Osteoblast (primary cell): ENCODE measurements around the gene ATP5F1D. TPM values are rescaled to one million over a fixed set of nuclear protein-coding genes. Genes with fewer than 3 reads are reported as not detected.
A peak's percentile ranks its signal among the peaks of the same experiment; 100 is the strongest.

Experiments
- DNase-seq: peaks from one replicate; pipeline ENCODE4 v3.0.0; 2011; ENCODE audit warnings: low spot score, mixed read lengths; ENCODE audit not compliant: insufficient read length; ENCODE audit errors: missing footprints
- H2AFZ ChIP-seq: 2 replicates; pipeline ENCODE4 v1.6.0; 2011; ENCODE audit warnings: mild to moderate bottlenecking, low read length
- H3K27ac ChIP-seq: 2 replicates; pipeline ENCODE4 v1.5.1; 2011; ENCODE audit warnings: mild to moderate bottlenecking, low read depth, low read length, moderate library complexity
- H3K27me3 ChIP-seq: 2 replicates; pipeline ENCODE4 v1.6.0; 2012; ENCODE audit warnings: mild to moderate bottlenecking, control low read depth, inconsistent platforms, low read length, moderate library complexity; ENCODE audit not compliant: insufficient read depth
- H3K36me3 ChIP-seq: 2 replicates; pipeline ENCODE4 v1.5.1; 2011; ENCODE audit warnings: mild to moderate bottlenecking, low read length, control low read depth, moderate library complexity; ENCODE audit not compliant: insufficient read depth
- H3K4me1 ChIP-seq: 2 replicates; pipeline ENCODE4 v1.5.1; 2011; ENCODE audit warnings: mild to moderate bottlenecking, low read length, control low read depth, moderate library complexity; ENCODE audit not compliant: insufficient read depth
- H3K4me2 ChIP-seq: 2 replicates; pipeline ENCODE4 v1.6.0; 2011; ENCODE audit warnings: mild to moderate bottlenecking, low read length; ENCODE audit not compliant: insufficient read depth
- H3K4me3 ChIP-seq: fragments of 200-600 bp; sonication (generic); 3 replicates; pipeline ENCODE4 v1.5.1; 2012; ENCODE audit warnings: mild to moderate bottlenecking, low read length, inconsistent platforms; ENCODE audit not compliant: insufficient read depth
- H3K79me2 ChIP-seq: 2 replicates; pipeline ENCODE4 v1.6.0; 2012; ENCODE audit warnings: mild to moderate bottlenecking, low read length, control low read depth, inconsistent platforms; ENCODE audit not compliant: insufficient read depth
- H3K9me3 ChIP-seq: 2 replicates; pipeline ENCODE4 v1.5.1; 2011; ENCODE audit warnings: low read depth, low read length, control low read depth
- H4K20me1 ChIP-seq: 2 replicates; pipeline ENCODE4 v1.6.0; 2012; ENCODE audit warnings: mild to moderate bottlenecking, low read length, control low read depth; ENCODE audit not compliant: insufficient read depth
- total RNA-seq: library from RNA; depleted of rRNA; stranded (reverse); fragments of >200 nt; gene quantifications from 2 replicates; pipeline ENCODE4 v1.2.3, GENCODE V29; 2012
- TF ChIP-seq, protein P1 (sequence below): IDR thresholded peaks from 2 replicates; pipeline ENCODE4 v1.5.1; 2011; ENCODE audit warnings: mild to moderate bottlenecking, low read depth, low read length, moderate library complexity; ENCODE audit errors: extremely low read depth

The ATP5F1D gene
- total RNA-seq, 1 donor = 13.8 TPM

DNA sequence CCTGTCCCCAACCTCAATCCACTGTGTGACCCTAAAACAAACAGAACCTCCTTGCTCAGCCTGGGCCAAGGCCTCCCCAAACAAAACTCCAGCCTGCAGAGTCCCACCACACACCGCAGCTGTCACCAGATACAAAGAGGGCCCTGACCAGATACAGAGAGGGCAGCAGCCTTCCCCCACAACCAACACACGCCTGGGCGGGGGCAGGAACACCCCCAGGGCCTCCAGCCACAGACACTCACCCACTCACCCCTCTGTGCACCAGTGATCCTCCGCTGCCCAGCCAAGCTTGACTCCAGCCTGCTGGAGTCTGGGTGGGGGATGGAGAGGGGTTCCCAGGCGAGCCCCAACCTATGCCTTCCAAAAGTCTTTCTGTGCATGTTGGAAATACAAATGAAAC, 21.6 kb downstream of the ATP5F1D start:
- no peak for DNase-seq
- Histone ChIP-seq H4K20me1 (peaks cover 11% of the 10 kb centered on the region), H2AFZ (no peak overlapping the region), H3K4me2 (no peak overlapping the region), H3K27ac (peak overlapping the region; percentile 93), H3K27me3 (no peaks in the 10 kb centered on the region), H3K36me3 (peaks cover 2% of the 10 kb centered on the region), H3K79me2 (peaks cover 11% of the 10 kb centered on the region), H3K4me1 (peaks cover 54% of the 10 kb centered on the region), H3K4me3 (no peak overlapping the region), H3K9me3 (no peaks in the 10 kb centered on the region)
- TF ChIP-seq, protein P1, sequence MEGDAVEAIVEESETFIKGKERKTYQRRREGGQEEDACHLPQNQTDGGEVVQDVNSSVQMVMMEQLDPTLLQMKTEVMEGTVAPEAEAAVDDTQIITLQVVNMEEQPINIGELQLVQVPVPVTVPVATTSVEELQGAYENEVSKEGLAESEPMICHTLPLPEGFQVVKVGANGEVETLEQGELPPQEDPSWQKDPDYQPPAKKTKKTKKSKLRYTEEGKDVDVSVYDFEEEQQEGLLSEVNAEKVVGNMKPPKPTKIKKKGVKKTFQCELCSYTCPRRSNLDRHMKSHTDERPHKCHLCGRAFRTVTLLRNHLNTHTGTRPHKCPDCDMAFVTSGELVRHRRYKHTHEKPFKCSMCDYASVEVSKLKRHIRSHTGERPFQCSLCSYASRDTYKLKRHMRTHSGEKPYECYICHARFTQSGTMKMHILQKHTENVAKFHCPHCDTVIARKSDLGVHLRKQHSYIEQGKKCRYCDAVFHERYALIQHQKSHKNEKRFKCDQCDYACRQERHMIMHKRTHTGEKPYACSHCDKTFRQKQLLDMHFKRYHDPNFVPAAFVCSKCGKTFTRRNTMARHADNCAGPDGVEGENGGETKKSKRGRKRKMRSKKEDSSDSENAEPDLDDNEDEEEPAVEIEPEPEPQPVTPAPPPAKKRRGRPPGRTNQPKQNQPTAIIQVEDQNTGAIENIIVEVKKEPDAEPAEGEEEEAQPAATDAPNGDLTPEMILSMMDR = no peak

DNA sequence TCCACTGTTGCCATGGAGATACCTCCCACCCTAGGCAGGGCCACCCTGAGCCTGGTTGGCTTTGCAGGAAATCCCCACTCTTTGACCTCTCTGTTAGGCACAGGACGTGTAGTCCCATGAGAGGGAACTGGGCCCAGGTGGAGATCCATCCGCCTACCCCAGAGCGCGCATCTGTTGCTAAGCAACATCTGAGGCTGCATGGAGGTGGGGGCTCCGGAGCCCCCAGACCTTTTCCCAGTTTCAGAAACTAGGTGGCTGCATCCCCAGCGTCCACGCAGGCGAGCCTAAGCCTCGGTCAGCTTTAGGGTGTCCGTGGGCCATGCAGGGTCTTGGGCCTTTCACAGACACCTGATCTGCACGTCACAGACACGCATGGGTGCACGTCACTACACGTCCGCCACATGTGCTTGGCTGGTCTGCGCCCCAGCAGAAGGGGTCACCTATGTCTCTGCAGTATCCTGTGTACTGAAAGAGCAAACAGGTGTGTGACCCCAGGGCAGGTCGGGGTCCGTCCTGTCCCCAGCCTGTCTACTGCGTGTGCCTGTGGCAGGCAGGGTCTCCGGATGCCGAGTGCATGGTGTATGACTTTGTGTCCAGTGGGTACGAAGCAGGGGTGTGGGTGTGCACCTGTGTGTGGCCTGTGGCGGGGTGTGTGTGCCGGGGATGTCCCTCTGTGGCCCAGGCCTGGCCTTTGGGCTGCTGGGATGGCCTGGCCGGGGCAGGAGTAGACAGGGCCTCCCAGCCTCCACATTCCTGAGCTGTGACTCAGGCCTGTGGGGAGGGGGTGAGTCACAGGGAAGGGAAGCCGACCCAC, 23.5 kb downstream of the ATP5F1D start:
- Histone ChIP-seq H3K4me3 (no peak overlapping the region), H4K20me1 (peaks cover 9% of the 10 kb centered on the region), H3K79me2 (peaks cover 12% of the 10 kb centered on the region), H3K36me3 (no peaks in the 10 kb centered on the region), H3K27me3 (no peaks in the 10 kb centered on the region), H3K9me3 (no peaks in the 10 kb centered on the region), H3K27ac (peak overlapping the region; percentile 53), H3K4me1 (peaks cover 62% of the 10 kb centered on the region), H3K4me2 (peak overlapping the region; percentile 42), H2AFZ (no peak overlapping the region)
- peak; percentile 100 for DNase-seq
- TF ChIP-seq, protein P1 = no peak

DNA sequence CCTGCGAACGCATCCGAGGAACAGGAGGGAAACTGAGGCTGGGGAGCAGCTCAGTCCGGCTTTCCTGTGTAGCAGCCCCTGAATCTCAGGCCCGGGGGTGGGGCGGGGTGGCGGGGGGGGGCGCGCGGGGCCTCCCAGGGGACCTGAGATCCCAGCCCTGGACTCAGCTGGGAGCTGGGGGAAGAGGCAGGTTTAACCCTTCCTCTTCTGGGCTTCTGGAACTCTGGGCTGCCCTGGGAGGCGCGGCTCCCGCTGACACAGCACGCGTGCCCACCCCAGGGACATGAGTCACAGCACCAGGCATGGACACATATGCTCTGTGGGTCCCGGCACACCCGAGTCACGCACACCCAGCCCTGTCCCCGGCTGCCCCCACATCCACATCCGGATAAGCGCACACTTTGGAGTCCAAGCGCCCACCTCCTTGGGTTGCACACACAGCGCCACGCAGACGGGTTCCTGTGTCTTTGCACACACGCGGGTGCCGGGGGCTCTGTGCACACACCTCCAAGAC, 24.1 kb downstream of the ATP5F1D start:
- peak; percentile 99 for DNase-seq
- peaks cover 64% of the 10 kb centered on the region for H3K4me1 ChIP-seq

More for the DNA sequence above, 24.1 kb downstream of the ATP5F1D start:
- Histone ChIP-seq H3K79me2 (peaks cover 18% of the 10 kb centered on the region), H2AFZ (no peak overlapping the region), H4K20me1 (peaks cover 12% of the 10 kb centered on the region), H3K27me3 (no peaks in the 10 kb centered on the region), H3K4me3 (peak overlapping the region; percentile 68), H3K27ac (peak overlapping the region; percentile 80), H3K36me3 (peaks cover 3% of the 10 kb centered on the region), H3K9me3 (no peaks in the 10 kb centered on the region), H3K4me2 (peak overlapping the region; percentile 84)
- TF ChIP-seq, protein P1 = no peak
